ENCODE results near the gene RCN1.
"Not testable (repeated sequence)": the region's sequence is repeated elsewhere in the genome, so short reads cannot be mapped to it uniquely, and the experiment has no call there.

RCN1 gene

GRCh38 chr11:32113920-32114203 is 23.0 kb downstream of the RCN1 start:
- DNase-seq: no peak

GRCh38 chr11:32115446-32115845 is 24.6 kb downstream of the RCN1 start:
- DNase-seq: no peak

DNA sequence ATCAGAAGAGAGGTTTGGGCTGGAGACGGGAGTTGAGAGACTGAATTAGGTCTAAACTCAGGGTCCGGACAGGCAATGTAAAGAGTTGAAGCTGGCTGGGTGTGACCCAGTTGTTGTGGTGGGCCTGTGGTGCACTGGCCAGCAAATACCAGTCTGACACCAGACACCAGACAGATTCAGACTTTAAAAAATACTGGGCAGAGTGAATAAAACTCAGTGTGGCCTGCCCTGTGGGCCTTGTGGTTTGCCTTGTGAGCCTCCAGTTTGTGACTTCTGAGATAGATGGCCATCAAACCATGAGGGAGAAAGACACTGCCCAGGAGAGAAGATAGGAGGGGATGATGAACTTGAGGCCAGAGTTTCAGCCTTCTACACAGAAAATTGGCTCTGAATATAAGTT is 25.8 kb downstream of the RCN1 start:
- no peak for DNase-seq

GRCh38 chr11:32118025-32118974 is 27.4 kb downstream of the RCN1 start:
- no peak for DNase-seq

- not testable (repeated sequence) for DNase-seq
Observed at GRCh38 chr11:32119139-32119538, 28.3 kb downstream of the RCN1 start.

GRCh38 chr11:32121012-32121411 is 30.1 kb downstream of the RCN1 start:
- peak; percentile 37 for DNase-seq

DNA sequence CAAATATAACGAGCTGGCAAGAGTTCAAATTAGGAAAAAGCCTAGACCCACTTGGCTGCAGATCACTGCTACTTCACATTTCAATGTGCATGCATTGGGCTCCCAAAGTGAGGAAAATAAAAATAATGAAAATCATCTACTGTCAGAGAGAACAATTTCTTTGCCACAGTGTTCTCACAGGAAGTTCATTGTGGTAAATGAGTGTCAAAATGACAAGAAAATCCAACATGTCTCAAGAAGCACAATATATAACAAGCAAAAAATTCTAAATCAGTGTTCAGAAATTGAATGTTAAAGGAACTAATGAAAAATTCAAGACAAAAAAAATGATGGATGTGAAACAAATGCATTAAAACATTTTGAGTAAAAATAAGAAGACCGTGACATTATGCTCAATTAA is 31.3 kb downstream of the RCN1 start:
- no peak for DNase-seq

DNA sequence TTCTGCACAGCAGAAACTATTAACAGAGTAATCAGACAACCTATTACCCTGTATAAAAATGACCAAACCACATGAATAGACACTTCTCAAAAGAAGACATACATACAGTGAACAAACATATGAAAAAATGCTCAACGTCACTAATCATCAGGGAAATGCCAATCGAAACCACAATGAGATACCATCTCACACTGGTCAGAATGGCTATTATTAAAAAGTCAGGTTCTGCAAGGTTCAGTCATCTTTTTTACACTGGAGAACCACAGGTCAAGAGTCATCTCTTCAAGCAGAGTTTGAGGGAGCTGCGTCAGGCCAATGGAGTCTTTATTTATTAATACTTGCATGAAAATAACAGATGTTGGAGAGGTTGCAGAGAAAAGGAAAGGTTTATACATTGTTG is 40.4 kb downstream of the RCN1 start:
- no peak for DNase-seq

DNA sequence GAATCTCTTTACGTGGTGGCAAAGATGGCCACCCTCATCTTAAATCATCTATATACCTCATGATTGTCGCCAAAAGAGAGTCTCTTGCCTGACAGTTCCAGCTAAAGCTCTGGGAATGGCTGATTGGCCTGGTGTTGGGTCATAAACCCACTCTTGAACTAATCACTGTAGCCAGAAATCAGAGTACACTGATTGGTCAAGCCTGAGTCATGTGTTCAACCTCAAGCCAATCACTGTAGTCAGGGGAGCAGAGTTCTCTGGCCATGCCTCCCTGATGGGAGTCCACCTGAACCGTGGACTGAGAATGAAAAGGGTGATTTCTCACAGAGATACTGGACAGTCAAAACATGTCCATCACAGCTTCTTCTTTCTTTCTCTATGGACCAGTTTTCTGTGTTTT is 45.8 kb downstream of the RCN1 start:
- DNase-seq: no peak

GRCh38 chr11:32137263-32137662 is 46.4 kb downstream of the RCN1 start:
- DNase-seq: no peak

- DNase-seq: no peak
Observed at GRCh38 chr11:32137869-32138268, 47.0 kb downstream of the RCN1 start.

DNA sequence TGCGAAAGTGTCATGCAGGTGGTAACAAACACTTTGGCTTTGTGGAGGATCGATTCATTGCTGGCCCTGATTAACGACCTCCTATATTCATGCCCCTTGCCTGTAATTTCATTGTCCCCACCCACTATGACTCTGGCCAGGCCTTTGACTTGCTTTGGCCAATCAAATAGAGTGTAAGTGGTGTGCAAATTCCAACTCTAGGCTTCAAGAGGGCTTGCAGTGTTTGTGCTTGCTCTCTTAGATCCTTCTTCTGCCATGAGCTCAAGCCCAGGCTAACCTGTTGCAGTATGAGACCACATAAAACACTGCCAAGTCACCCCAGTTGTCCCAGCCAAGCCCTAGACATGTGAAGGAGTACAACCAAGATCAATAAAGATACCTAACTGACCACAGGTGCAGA is 48.0 kb downstream of the RCN1 start:
- no peak for DNase-seq

DNA sequence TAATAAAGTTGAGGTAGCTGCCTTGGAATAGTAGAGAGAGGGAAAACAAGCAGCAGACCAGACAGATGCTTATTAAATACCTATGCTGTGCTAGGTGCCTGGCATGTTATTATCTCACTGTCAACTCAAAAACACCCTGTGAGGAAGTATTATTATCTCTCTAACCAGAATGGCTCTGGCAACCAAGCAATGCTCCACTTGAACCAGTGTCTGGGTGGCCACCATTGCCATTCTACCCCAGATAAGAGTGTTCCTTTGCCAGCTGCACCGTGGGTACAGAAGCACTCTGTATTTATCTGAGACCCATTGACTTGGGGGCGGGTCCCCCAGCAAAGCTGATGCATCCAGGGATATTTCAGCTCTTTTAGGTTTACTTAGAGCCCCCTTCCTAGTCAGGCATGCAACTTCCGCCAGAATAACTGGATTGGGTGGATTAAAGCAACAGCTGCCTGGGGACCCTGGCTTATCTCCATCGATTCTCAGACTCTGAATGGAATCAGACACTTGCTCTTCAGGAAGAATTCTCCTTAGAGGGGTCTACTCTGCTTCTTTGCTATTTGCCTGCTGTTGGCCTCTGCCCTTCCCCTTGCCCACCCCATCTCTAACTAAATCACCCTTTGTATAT is 49.1 kb downstream of the RCN1 start:
- DNase-seq: no peak

DNA sequence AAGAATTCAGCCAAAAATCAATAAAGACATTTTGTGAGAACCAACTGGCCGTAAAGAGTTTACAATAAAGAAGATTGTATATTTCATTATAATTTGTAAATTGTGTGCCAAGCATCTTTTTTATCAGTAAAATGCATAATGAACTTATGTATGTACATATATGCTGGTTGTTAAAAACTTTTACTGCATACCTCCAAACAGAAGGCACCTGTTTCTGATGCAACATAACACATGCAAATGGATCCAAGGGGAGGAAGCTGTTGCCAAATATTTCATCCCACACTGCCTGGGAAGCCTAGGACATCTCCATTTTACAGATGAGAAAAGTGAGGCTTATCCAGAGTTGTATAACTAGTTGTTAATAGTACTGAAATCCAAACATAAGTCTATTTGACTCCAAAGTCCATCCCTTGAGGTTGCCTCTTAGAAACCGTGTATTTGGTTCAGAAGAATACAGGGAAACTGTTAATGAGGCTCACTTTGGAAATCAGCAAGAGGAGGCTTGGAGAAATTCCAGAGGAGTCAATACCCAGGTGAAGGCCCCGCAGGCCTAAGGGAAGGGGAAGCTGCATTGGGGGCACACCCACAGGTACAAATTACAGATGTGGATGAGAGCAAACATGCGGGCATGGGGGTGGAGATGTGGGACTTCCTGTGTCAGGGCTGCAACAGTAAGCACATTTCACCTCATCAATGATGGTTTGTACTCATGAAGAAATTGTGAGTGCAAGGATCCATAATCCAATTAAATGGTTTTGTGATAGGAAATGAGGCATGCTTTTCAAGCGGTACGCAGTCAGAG is 51.1 kb downstream of the RCN1 start:
- no peak for DNase-seq

GRCh38 chr11:32143378-32143777 is 52.5 kb downstream of the RCN1 start:
- no peak for DNase-seq

- DNase-seq: no peak
Observed at GRCh38 chr11:32145282-32145681, 54.4 kb downstream of the RCN1 start.

DNA sequence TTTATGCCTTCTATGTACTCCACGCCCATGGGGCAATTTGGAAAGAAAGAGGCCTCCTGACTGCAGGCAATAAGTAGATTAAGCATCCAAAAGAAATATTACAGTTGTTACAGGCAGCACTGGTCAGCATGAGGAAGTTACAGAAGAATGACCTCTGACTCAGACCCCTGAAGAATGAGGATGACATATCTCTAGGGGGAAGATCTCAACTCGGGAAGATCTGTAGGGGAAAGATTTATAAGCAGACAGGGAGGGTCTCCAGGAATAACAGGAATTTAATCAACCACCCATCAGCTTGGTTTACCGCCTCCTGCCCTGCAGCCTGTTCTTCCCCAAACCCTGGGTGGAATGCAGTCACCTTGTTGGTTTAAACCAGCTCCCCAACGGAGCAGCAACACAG is 58.0 kb downstream of the RCN1 start:
- DNase-seq: no peak

DNA sequence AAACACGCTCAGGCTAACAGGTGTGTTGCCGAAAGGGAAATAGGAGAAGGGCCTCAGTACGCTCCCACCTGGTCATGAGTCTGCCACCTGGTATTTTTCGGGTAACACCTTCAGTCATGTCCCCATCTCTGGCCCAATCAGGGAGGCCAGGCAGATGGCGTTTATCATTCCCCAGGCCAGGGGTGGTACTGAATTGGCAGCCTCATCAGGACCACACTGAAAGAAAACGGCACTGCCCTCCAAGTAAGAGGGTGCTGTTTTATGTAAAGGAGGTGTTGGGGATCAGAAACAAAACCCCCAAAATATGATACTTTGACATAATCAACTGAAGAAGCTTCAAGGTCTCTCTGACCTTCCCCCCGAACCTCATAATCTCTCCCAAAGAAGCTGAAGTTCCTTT is 58.9 kb downstream of the RCN1 start:
- DNase-seq: no peak

DNA sequence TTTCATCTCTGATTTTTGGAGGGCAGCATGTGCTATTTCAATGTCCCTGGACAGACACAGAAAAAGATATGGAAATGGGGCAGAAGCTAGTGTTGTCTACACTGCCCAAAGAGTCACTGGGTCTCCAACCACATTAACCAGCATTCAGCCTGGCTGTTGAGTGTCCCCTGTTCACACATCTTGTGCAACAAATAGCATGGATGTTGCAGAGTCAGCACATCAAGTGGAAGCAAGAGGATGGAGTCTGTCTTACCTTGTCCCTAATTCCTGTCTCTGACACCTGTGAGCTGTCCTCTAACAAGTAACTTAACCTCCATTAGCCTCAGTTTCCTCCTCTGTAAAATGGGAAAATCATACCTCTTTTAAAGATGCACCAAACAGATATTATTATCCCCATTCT is 60.2 kb downstream of the RCN1 start:
- DNase-seq: no peak

- DNase-seq: no peak
Observed at GRCh38 chr11:32152216-32152615, 61.3 kb downstream of the RCN1 start.

DNA sequence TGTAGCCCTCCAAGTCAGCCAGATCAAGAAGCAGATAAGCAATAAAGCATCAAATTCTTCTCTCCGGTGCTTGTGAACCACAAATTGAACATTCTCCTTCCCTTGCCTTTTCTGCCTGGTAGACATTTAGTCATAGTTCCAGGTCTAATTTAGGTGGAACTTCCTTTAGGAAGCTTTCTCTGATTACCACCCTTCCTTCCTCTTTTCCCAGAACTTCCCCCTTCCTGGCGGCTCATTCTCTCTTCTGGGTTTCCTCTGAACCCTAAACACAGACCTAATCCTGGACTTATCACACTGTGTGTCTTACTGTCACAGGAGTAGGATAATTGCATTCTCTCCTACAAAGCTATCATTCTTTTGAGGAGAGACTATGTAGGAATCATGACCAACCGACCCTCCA is 61.9 kb downstream of the RCN1 start:
- no peak for DNase-seq

GRCh38 chr11:32153747-32154146 is 62.9 kb downstream of the RCN1 start:
- no peak for DNase-seq

DNA sequence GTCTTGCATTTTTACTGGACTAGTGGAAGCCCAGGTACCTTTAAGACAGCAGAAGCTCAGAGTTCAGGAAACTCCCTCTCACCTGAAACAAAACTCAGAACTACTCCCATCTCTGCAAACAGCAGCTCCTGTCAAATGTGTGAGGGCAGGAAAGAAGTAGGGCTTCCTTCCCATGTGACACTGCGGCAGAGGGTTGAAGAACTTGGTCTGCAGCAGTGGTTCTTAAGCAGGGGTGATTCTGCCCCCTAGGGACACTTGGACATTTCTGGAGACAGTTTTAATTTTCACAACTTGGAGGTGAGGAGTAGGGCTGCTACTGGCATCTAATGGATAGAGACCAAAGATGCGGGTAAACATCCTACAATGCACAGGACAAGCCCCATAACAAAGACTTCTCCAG is 63.4 kb downstream of the RCN1 start:
- DNase-seq: no peak

Data from NCI-H526 treated with DMSO at 0.1 percent for 48 hours (cell line).